Fibroblast of mammary gland (primary cell): ENCODE measurements around the gene LHFPL2.

Source experiments
- DNase-seq: peaks from one replicate; pipeline ENCODE4 v3.0.0-alpha.2; 2010; ENCODE audit warnings: low read depth
- H3K4me3 ChIP-seq: 2 replicates; pipeline ENCODE4 v1.5.1; 2011; ENCODE audit warnings: low read depth, mild to moderate bottlenecking, low read length, moderate library complexity; ENCODE audit not compliant: control insufficient read depth
- CTCF ChIP-seq: conservative IDR thresholded peaks from 2 replicates; pipeline ENCODE4 v1.5.1; 2011; ENCODE audit warnings: low read depth, low read length, inconsistent platforms; ENCODE audit not compliant: control insufficient read depth, insufficient read depth

The LHFPL2 gene

GRCh38 chr5:78562714-78563330, 85.8 kb downstream of the LHFPL2 start:
- no peak for TF ChIP-seq CTCF
- DNase-seq, result no peak

GRCh38 chr5:78562001-78562400, 86.6 kb downstream of the LHFPL2 start:
- TF ChIP-seq CTCF, result no peak
- no peak for DNase-seq
- no peak overlapping the region for H3K4me3 ChIP-seq

More at GRCh38 chr5:78562714-78563330, 85.8 kb downstream of the LHFPL2 start:
- no peak overlapping the region for H3K4me3 ChIP-seq

GRCh38 chr5:78561261-78561660, 87.3 kb downstream of the LHFPL2 start:
- no peak for TF ChIP-seq CTCF
- DNase-seq, result no peak
- H3K4me3 ChIP-seq, result no peak overlapping the region

GRCh38 chr5:78560000-78560855, 88.3 kb downstream of the LHFPL2 start:
- no peak for DNase-seq
- TF ChIP-seq CTCF, result no peak
- H3K4me3 ChIP-seq, result no peak overlapping the region

- no peak for DNase-seq
- H3K4me3 ChIP-seq, result no peak overlapping the region
- TF ChIP-seq CTCF, result no peak
Measured at GRCh38 chr5:78557601-78558000, 91.0 kb downstream of the LHFPL2 start.

GRCh38 chr5:78555870-78556269, 92.7 kb downstream of the LHFPL2 start:
- no peak for TF ChIP-seq CTCF

More at GRCh38 chr5:78555870-78556269, 92.7 kb downstream of the LHFPL2 start:
- H3K4me3 ChIP-seq, result no peak overlapping the region
- DNase-seq, result no peak
